HEK293 (cell line): ENCODE measurements around the gene GNAQ.

Source experiments
- CTCF ChIA-PET: fragments of 350-600 bp; formaldehyde crosslinking; extraction: SDS; loops from one replicate; lab custom pipeline; 2021; ENCODE audit warnings: antibody characterized with exemption; lab: Yijun Ruan, JAX
- POLR2A ChIA-PET: fragments of 300-600 bp; formaldehyde crosslinking; extraction: SDS; loops from one replicate; lab custom pipeline; 2020; ENCODE audit warnings: antibody characterized with exemption, inconsistent platforms; lab: Yijun Ruan, JAX
- H3K27ac ChIP-seq: fragments of 200-500 bp; sonication (Bioruptor generic); 2 replicates; pipeline ENCODE4 v1.5.1; 2014; ENCODE audit warnings: low read depth, low read length, control low read depth, inconsistent platforms; ENCODE audit errors: extremely low read depth
- H3K36me3 ChIP-seq, 2 experiments: fragments of 200-500 bp in 1 of 2; sonication (Bioruptor generic) in 1 of 2; 1 replicate in 1 of 2; 2 replicates in 1 of 2; pipeline ENCODE4 v1.5.1; 2014 to 2017; ENCODE audit warnings: inconsistent platforms in 2 of 2, low read length in 2 of 2; ENCODE audit not compliant: control insufficient read depth in 2 of 2, insufficient read depth in 1 of 2
- H3K4me1 ChIP-seq: fragments of 200-500 bp; sonication (Bioruptor generic); 2 replicates; pipeline ENCODE4 v1.5.1; 2014; ENCODE audit warnings: mild to moderate bottlenecking, low read length, inconsistent platforms; ENCODE audit not compliant: control insufficient read depth, insufficient read depth
- H3K4me3 ChIP-seq: 2 replicates; pipeline ENCODE4 v1.5.1; 2011; ENCODE audit warnings: low read depth, mild to moderate bottlenecking, control low read depth, low read length, moderate library complexity
- H3K9me3 ChIP-seq: fragments of 200-500 bp; sonication (Bioruptor generic); 2 replicates; pipeline ENCODE4 v1.5.1; 2014; ENCODE audit warnings: low read depth, low read length, inconsistent platforms; ENCODE audit not compliant: control insufficient read depth, insufficient read depth
- EGR2 ChIP-seq: fragments of 450-650 bp; formaldehyde crosslinking; IDR thresholded peaks from 2 replicates; pipeline ENCODE4 v1.5.1; 2016; ENCODE audit warnings: low read depth, missing biosample characterization, missing genetic modification characterization
- HOXD13 ChIP-seq: sonication (generic); formaldehyde crosslinking; IDR thresholded peaks from 2 replicates; pipeline ENCODE4 v1.8.0; 2022; ENCODE audit warnings: missing genetic modification reagents, borderline replicate concordance
- KLF7 ChIP-seq: fragments of 450-650 bp; formaldehyde crosslinking; IDR thresholded peaks from 2 replicates; pipeline ENCODE4 v1.5.1; 2016; ENCODE audit warnings: missing biosample characterization, missing genetic modification characterization, borderline replicate concordance
- PRDM4 ChIP-seq: fragments of 450-650 bp; formaldehyde crosslinking; IDR thresholded peaks from 2 replicates; pipeline ENCODE4 v1.5.1; 2017; ENCODE audit warnings: missing biosample characterization, missing genetic modification characterization
- ZNF114 ChIP-seq: fragments of 450-650 bp; formaldehyde crosslinking; IDR thresholded peaks from 2 replicates; pipeline ENCODE4 v1.5.0; 2017; ENCODE audit warnings: missing biosample characterization, missing genetic modification characterization
- ZNF138 ChIP-seq: fragments of 450-650 bp; formaldehyde crosslinking; IDR thresholded peaks from 2 replicates; pipeline ENCODE4 v1.5.1; 2016; ENCODE audit warnings: missing biosample characterization, missing genetic modification characterization, borderline replicate concordance
- ZNF202 ChIP-seq: fragments of 450-650 bp; formaldehyde crosslinking; IDR thresholded peaks from 2 replicates; pipeline ENCODE4 v1.5.1; 2016; ENCODE audit warnings: missing biosample characterization, missing genetic modification characterization, borderline replicate concordance
- ZNF292 ChIP-seq: fragments of 450-650 bp; formaldehyde crosslinking; IDR thresholded peaks from 2 replicates; pipeline ENCODE4 v1.5.1; 2016; ENCODE audit warnings: low read depth, missing biosample characterization, missing genetic modification characterization, borderline replicate concordance
- ZNF48 ChIP-seq: fragments of 450-650 bp; formaldehyde crosslinking; IDR thresholded peaks from 2 replicates; pipeline ENCODE4 v1.5.1; 2016; ENCODE audit warnings: missing biosample characterization, missing genetic modification characterization
- ZNF518A ChIP-seq: fragments of 450-650 bp; formaldehyde crosslinking; conservative IDR thresholded peaks from 2 replicates; pipeline ENCODE4 v1.5.1; 2016; ENCODE audit warnings: low read depth, missing biosample characterization, missing genetic modification characterization
- ZNF548 ChIP-seq: fragments of 450-650 bp; formaldehyde crosslinking; IDR thresholded peaks from 2 replicates; pipeline ENCODE4 v1.5.1; 2016; ENCODE audit warnings: missing biosample characterization, missing genetic modification characterization
- ZNF558 ChIP-seq: fragments of 450-650 bp; formaldehyde crosslinking; IDR thresholded peaks from 2 replicates; pipeline ENCODE4 v1.5.1; 2016; ENCODE audit warnings: missing biosample characterization, missing genetic modification characterization
- ZNF596 ChIP-seq: fragments of 450-650 bp; IDR thresholded peaks from 2 replicates; pipeline ENCODE4 v1.5.0; 2018; ENCODE audit warnings: missing biosample characterization, mild to moderate bottlenecking, missing genetic modification characterization, moderate library complexity
- ZNF624 ChIP-seq: fragments of 450-650 bp; formaldehyde crosslinking; IDR thresholded peaks from 2 replicates; pipeline ENCODE4 v1.5.1; 2017; ENCODE audit warnings: missing biosample characterization, missing genetic modification characterization
- ZNF639 ChIP-seq: fragments of 450-650 bp; formaldehyde crosslinking; IDR thresholded peaks from 2 replicates; pipeline ENCODE4 v1.5.1; 2016; ENCODE audit warnings: missing biosample characterization, missing genetic modification characterization
- ZNF658 ChIP-seq: fragments of 450-650 bp; formaldehyde crosslinking; IDR thresholded peaks from 2 replicates; pipeline ENCODE4; 2016; ENCODE audit warnings: missing biosample characterization, missing genetic modification characterization
- ZNF776 ChIP-seq: fragments of 450-650 bp; formaldehyde crosslinking; IDR thresholded peaks from 2 replicates; pipeline ENCODE4 v1.5.0; 2017; ENCODE audit warnings: missing biosample characterization, missing genetic modification characterization, borderline replicate concordance
- ZNF791 ChIP-seq: fragments of 450-650 bp; formaldehyde crosslinking; IDR thresholded peaks from 2 replicates; pipeline ENCODE4 v1.5.1; 2016; ENCODE audit warnings: missing biosample characterization, missing genetic modification characterization
- ZNF830 ChIP-seq: fragments of 450-650 bp; IDR thresholded peaks from 2 replicates; pipeline ENCODE4 v1.5.0; 2018; ENCODE audit warnings: missing biosample characterization, missing genetic modification characterization, low read depth, mild to moderate bottlenecking, moderate library complexity
- ZSCAN23 ChIP-seq: fragments of 450-650 bp; formaldehyde crosslinking; IDR thresholded peaks from 2 replicates; pipeline ENCODE4 v1.5.1; 2016; ENCODE audit warnings: missing biosample characterization, missing genetic modification characterization
- TF ChIP-seq, protein P1 (sequence below): fragments of 450-650 bp; formaldehyde crosslinking; IDR thresholded peaks from 2 replicates; pipeline ENCODE4 v1.5.1; 2016; ENCODE audit warnings: missing biosample characterization, missing genetic modification characterization
- TF ChIP-seq, protein P2 (sequence below): fragments of 450-650 bp; formaldehyde crosslinking; IDR thresholded peaks from 2 replicates; pipeline ENCODE4 v1.5.1; 2016; ENCODE audit warnings: missing biosample characterization, missing genetic modification characterization

GNAQ gene

DNA sequence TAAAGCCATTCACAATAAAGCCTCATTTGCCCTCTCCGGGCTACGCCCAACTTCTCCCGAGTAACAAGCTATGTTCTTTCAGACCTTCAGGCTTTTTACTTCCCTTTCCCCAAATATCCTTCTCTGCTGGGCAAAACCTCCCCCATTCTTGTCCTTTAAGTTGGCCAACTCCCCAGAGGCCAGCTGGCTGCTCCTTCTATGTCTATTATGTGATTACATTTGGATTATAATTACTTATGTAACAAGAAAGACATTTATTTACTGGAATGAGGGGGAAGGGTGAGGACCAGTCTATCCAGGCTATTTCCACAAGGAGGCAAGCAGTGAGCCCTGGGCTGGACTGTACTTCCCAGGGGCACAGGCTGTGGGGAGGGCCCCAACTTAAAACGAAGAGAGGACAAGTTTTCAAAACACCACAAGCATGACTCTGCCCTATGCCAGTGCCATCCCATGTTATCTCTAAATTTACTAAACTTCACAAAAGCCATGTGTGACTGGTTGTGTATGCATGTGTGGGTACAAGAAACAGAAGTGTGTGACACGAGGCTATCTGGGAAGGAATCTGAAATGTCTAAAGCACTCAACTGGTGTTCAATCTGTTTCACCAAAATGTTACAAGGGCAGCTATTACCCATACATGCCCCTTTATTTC is 84.5 kb downstream of the GNAQ start (continued):
- no peak for TF ChIP-seq ZNF791 (tag by site-specific recombination)
- no peak for TF ChIP-seq ZNF596
- TF ChIP-seq ZNF114, result no peak
- TF ChIP-seq EGR2 (tag by site-specific recombination), result no peak
- TF ChIP-seq, protein P1, sequence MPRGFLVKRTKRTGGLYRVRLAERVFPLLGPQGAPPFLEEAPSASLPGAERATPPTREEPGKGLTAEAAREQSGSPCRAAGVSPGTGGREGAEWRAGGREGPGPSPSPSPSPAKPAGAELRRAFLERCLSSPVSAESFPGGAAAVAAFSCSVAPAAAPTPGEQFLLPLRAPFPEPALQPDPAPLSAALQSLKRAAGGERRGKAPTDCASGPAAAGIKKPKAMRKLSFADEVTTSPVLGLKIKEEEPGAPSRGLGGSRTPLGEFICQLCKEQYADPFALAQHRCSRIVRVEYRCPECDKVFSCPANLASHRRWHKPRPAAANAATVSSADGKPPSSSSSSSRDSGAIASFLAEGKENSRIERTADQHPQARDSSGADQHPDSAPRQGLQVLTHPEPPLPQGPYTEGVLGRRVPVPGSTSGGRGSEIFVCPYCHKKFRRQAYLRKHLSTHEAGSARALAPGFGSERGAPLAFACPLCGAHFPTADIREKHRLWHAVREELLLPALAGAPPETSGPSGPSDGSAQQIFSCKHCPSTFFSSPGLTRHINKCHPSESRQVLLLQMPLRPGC (tag by site-specific recombination), result no peak
- TF ChIP-seq ZNF658 (tag by site-specific recombination), result no peak
- no peak for TF ChIP-seq ZNF202 (tag by site-specific recombination)
- TF ChIP-seq ZNF776 (tag by site-specific recombination), result no peak
- TF ChIP-seq, all 188 proteins: peak for 0

GRCh38 chr9:77946296-77946695 is 85.3 kb downstream of the GNAQ start:
- H3K9me3 ChIP-seq, result no peaks in the 10 kb centered on the region
- no peak overlapping the region for H3K27ac ChIP-seq
- no peaks in the 10 kb centered on the region for H3K36me3 ChIP-seq
- peaks cover 9% of the 10 kb centered on the region for H3K4me1 ChIP-seq
- POLR2A ChIA-PET, result no interaction called here
- H3K4me3 ChIP-seq, result no peak overlapping the region
- CTCF ChIA-PET, result interaction anchor here (1.0 to 2.5 kb wide), 3 partner anchors 31 to 89 kb away, joined by 4 to 9 read pairs (median 4); no protein-coding TSS in a partner anchor
- TF ChIP-seq ZNF138 (tag by site-specific recombination) (no peak), KLF7 (tag by site-specific recombination) (no peak), ZNF558 (tag by site-specific recombination) (no peak), ZSCAN23 (tag by site-specific recombination) (no peak), EGR2 (tag by site-specific recombination) (no peak), PRDM4 (no peak), ZNF292 (tag by site-specific recombination) (no peak), HOXD13 (CRISPR knock-in tag) (no peak), ZNF830 (no peak), ZNF548 (tag by site-specific recombination) (no peak)
- TF ChIP-seq, protein P2, sequence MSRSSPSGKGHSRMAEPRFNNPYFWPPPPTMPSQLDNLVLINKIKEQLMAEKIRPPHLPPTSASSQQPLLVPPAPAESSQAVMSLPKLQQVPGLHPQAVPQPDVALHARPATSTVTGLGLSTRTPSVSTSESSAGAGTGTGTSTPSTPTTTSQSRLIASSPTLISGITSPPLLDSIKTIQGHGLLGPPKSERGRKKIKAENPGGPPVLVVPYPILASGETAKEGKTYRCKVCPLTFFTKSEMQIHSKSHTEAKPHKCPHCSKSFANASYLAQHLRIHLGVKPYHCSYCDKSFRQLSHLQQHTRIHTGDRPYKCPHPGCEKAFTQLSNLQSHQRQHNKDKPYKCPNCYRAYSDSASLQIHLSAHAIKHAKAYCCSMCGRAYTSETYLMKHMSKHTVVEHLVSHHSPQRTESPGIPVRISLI (tag by site-specific recombination), result no peak

DNA sequence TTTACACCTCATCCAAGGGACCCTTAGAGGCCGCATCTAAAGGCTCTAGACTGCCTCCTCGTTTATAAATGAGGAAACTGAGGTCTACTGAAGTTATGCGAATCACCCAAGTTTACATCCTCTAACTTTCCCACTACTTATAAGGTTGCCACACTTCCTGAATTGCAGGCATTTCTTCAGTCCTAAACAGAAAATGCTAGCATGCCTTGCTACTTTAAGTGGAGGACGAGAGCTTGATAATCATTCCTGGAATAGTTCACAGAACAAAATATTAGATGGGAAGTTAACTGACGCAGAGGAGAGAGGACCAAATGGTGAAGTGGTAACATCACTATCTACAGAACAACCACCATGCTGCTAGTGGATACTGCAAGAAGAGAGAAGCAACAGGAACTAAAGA is 85.8 kb downstream of the GNAQ start:
- H3K4me1 ChIP-seq, result peaks cover 9% of the 10 kb centered on the region
- ChIA-PET CTCF (interaction anchor here (1.0 to 2.5 kb wide), 3 partner anchors 31 to 90 kb away, joined by 4 to 9 read pairs (median 6); no protein-coding TSS in a partner anchor), POLR2A (no interaction called here)
- H3K36me3 ChIP-seq, result no peaks in the 10 kb centered on the region
- H3K27ac ChIP-seq, result no peak overlapping the region
- no peaks in the 10 kb centered on the region for H3K9me3 ChIP-seq
- H3K4me3 ChIP-seq, result no peak overlapping the region
- no peak for TF ChIP-seq ZNF624 (tag by site-specific recombination)
- TF ChIP-seq ZNF639 (tag by site-specific recombination), result no peak
- no peak for TF ChIP-seq ZNF48 (tag by site-specific recombination)
- no peak for TF ChIP-seq ZNF518A (tag by site-specific recombination)
- no peak for TF ChIP-seq ZNF791 (tag by site-specific recombination)
